ENCODE results near the gene POPDC2.

POPDC2 gene

GRCh38 chr3:119676771-119677640, 16.6 kb upstream of the POPDC2 start, which contains the start of gene COX17 (continued):
- TF ChIP-seq ZBTB10 (tag by site-specific recombination; IDR thresholded peaks at IDR 0.05) = no peak
- no peak for TF ChIP-seq ZNF701 (tag by site-specific recombination; IDR thresholded peaks at IDR 0.05)
- TF ChIP-seq ZNF112 (tag by site-specific recombination; IDR thresholded peaks at IDR 0.05) = no peak
- no peak for TF ChIP-seq ZNF76 (tag by site-specific recombination; IDR thresholded peaks at IDR 0.05; ENCODE audit: borderline replicate concordance, low read depth)
- TF ChIP-seq ZNF843 (tag by site-specific recombination; IDR thresholded peaks at IDR 0.05) = 0 out of 2 replicates have a peak, but pooled peaks have one; percentile 40
- TF ChIP-seq ZXDB (tag by site-specific recombination; IDR thresholded peaks at IDR 0.05) = peak; percentile 30; the same call in 1 of the 2 replicates
- no peak for TF ChIP-seq ZNF19 (tag by site-specific recombination; IDR thresholded peaks at IDR 0.05; ENCODE audit: low read depth)
- peak; percentile 55; the same call in 1 of the 2 replicates for TF ChIP-seq ZNF223 (tag by site-specific recombination; IDR thresholded peaks at IDR 0.05)
- TF ChIP-seq ZNF138 (tag by site-specific recombination; IDR thresholded peaks at IDR 0.05; ENCODE audit: borderline replicate concordance) = no peak
- no peak for TF ChIP-seq ZSCAN23 (tag by site-specific recombination; IDR thresholded peaks at IDR 0.05)
- peak; percentile 37 for TF ChIP-seq ZNF629 (tag by site-specific recombination; IDR thresholded peaks at IDR 0.05)
- no peak for TF ChIP-seq FEZF1 (tag by site-specific recombination; IDR thresholded peaks at IDR 0.05)
- TF ChIP-seq, protein P1, sequence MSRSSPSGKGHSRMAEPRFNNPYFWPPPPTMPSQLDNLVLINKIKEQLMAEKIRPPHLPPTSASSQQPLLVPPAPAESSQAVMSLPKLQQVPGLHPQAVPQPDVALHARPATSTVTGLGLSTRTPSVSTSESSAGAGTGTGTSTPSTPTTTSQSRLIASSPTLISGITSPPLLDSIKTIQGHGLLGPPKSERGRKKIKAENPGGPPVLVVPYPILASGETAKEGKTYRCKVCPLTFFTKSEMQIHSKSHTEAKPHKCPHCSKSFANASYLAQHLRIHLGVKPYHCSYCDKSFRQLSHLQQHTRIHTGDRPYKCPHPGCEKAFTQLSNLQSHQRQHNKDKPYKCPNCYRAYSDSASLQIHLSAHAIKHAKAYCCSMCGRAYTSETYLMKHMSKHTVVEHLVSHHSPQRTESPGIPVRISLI (tag by site-specific recombination; IDR thresholded peaks at IDR 0.05) = no peak
- TF ChIP-seq ZNF404 (tag by site-specific recombination; IDR thresholded peaks at IDR 0.05) = no peak
- TF ChIP-seq ZNF501 (tag by site-specific recombination; IDR thresholded peaks at IDR 0.05) = peak; percentile 44; the same call in 1 of the 2 replicates
- no peak for TF ChIP-seq ZNF521 (tag by site-specific recombination; IDR thresholded peaks at IDR 0.05)
- TF ChIP-seq REPIN1 (tag by site-specific recombination; IDR thresholded peaks at IDR 0.05; ENCODE audit: low read depth) = no peak
- no peak for TF ChIP-seq ZSCAN16 (tag by site-specific recombination; IDR thresholded peaks at IDR 0.05)
- TF ChIP-seq ZNF654 (tag by site-specific recombination; IDR thresholded peaks at IDR 0.05; ENCODE audit: low read depth) = no peak
- TF ChIP-seq ZFP3 (tag by site-specific recombination; IDR thresholded peaks at IDR 0.05; ENCODE audit: low read depth) = no peak
- TF ChIP-seq ZNF292 (tag by site-specific recombination; IDR thresholded peaks at IDR 0.05; ENCODE audit: borderline replicate concordance, low read depth) = no peak
- TF ChIP-seq MEIS1 (CRISPR knock-in tag; IDR thresholded peaks at IDR 0.05; ENCODE audit: borderline replicate concordance) = no peak
- TF ChIP-seq ZNF23 (tag by site-specific recombination; IDR thresholded peaks at IDR 0.05; ENCODE audit: borderline replicate concordance) = no peak
- no peak for TF ChIP-seq ZNF624 (tag by site-specific recombination; IDR thresholded peaks at IDR 0.05)
- 0 out of 2 replicates have a peak, but pooled peaks have one; percentile 59 for TF ChIP-seq SP3 (tag by site-specific recombination; IDR thresholded peaks at IDR 0.05)
- TF ChIP-seq KLF8 (tag by site-specific recombination; IDR thresholded peaks at IDR 0.05) = no peak
- no peak for TF ChIP-seq ZNF148 (tag by site-specific recombination; IDR thresholded peaks at IDR 0.05; ENCODE audit: borderline replicate concordance)
- no peak for TF ChIP-seq ZNF777 (tag by site-specific recombination; IDR thresholded peaks at IDR 0.05; ENCODE audit: borderline replicate concordance)
- no peak for TF ChIP-seq ZNF664 (tag by site-specific recombination; IDR thresholded peaks at IDR 0.05)
- TF ChIP-seq ZNF510 (tag by site-specific recombination; IDR thresholded peaks at IDR 0.05; ENCODE audit: insufficient replicate concordance) = no peak
- TF ChIP-seq, protein P2, sequence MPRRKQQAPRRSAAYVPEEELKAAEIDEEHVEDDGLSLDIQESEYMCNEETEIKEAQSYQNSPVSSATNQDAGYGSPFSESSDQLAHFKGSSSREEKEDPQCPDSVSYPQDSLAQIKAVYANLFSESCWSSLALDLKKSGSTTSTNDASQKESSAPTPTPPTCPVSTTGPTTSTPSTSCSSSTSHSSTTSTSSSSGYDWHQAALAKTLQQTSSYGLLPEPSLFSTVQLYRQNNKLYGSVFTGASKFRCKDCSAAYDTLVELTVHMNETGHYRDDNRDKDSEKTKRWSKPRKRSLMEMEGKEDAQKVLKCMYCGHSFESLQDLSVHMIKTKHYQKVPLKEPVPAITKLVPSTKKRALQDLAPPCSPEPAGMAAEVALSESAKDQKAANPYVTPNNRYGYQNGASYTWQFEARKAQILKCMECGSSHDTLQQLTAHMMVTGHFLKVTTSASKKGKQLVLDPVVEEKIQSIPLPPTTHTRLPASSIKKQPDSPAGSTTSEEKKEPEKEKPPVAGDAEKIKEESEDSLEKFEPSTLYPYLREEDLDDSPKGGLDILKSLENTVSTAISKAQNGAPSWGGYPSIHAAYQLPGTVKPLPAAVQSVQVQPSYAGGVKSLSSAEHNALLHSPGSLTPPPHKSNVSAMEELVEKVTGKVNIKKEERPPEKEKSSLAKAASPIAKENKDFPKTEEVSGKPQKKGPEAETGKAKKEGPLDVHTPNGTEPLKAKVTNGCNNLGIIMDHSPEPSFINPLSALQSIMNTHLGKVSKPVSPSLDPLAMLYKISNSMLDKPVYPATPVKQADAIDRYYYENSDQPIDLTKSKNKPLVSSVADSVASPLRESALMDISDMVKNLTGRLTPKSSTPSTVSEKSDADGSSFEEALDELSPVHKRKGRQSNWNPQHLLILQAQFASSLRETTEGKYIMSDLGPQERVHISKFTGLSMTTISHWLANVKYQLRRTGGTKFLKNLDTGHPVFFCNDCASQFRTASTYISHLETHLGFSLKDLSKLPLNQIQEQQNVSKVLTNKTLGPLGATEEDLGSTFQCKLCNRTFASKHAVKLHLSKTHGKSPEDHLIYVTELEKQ (tag by site-specific recombination; IDR thresholded peaks at IDR 0.05; ENCODE audit: borderline replicate concordance) = no peak
